ENCODE results near the gene RC3H2.

DNA sequence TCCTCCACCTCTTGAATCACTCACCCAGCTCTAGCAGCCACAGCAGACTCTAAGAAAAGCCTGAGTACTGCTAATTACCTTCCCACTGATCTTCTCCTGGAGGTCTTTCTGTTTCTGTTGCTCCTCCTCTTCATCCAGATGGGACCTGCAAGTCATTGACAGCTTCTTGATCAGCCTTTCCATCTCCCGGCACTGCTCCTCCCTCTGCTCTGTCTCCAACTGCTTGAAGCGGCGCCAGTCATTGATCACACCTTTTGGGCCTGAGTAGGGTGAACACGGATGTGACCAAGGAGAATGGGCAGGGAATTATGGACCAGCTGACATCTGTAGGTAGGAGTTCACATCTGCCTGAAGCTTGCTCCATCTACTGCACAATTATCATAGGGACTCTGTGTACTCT lies 82.2 kb downstream of the RC3H2 start:
- TF ChIP-seq POLR2A (IDR thresholded peaks at IDR 0.05; ENCODE audit: low read depth, low read length) (no peak), TAF1 (IDR thresholded peaks at IDR 0.05; ENCODE audit: low read depth, low read length) (no peak), SPI1 (IDR thresholded peaks at IDR 0.05; ENCODE audit: low read depth, low read length) (no peak), POU2F2 (IDR thresholded peaks at IDR 0.05; ENCODE audit: low read depth, low read length) (no peak), POLR2AphosphoS5 (IDR thresholded peaks at IDR 0.05; ENCODE audit: low read depth, low read length) (no peak), PAX5 (IDR thresholded peaks at IDR 0.05; ENCODE audit: insufficient read depth, low read length, severe bottlenecking) (no peak)

Data from GM12891 (cell line).